HG02981 (cell line): Measurements from ENCODE around the gene GUCA1A.

ENCODE experiments used
- ATAC-seq: cut with Tn5 transposase; IDR thresholded peaks from one replicate; pipeline ENCODE4 v1.9.1; 2021; ENCODE audit warnings: mild to moderate bottlenecking, moderate library complexity; ENCODE audit not compliant: unreplicated experiment

Gene GUCA1A

GRCh38 chr6:42173101-42173500 lies at the start of gene GUCA1A:
GUCA1A (plus strand) TSS chr6:42173364; CDS start chr6:42173614, 250 bp downstream.
- ATAC-seq: no peak

- ATAC-seq: no peak
Measured at GRCh38 chr6:42123379-42124103, 49.6 kb upstream of the GUCA1A start.

- no peak for ATAC-seq
Measured at GRCh38 chr6:42124223-42124836, 48.8 kb upstream of the GUCA1A start.

GRCh38 chr6:42125231-42125630 lies 47.9 kb upstream of the GUCA1A start:
- ATAC-seq: no peak

- ATAC-seq: no peak
Measured at GRCh38 chr6:42125663-42126062, 47.5 kb upstream of the GUCA1A start.

GRCh38 chr6:42128460-42129359 lies 44.5 kb upstream of the GUCA1A start:
- ATAC-seq: no peak

- ATAC-seq: no peak
Measured at GRCh38 chr6:42129360-42129676, 43.8 kb upstream of the GUCA1A start.

GRCh38 chr6:42131531-42131930 lies 41.6 kb upstream of the GUCA1A start:
- no peak for ATAC-seq

- ATAC-seq: no peak
Measured at GRCh38 chr6:42133926-42134325, 39.2 kb upstream of the GUCA1A start.

GRCh38 chr6:42135161-42135560 lies 38.0 kb upstream of the GUCA1A start:
- no peak for ATAC-seq

- no peak for ATAC-seq
Measured at GRCh38 chr6:42135722-42136121, 37.4 kb upstream of the GUCA1A start.

- no peak for ATAC-seq
Measured at GRCh38 chr6:42136508-42137193, 36.5 kb upstream of the GUCA1A start.

GRCh38 chr6:42137194-42137753 lies 35.9 kb upstream of the GUCA1A start:
- no peak for ATAC-seq

- no peak for ATAC-seq
Measured at GRCh38 chr6:42138190-42138589, 35.0 kb upstream of the GUCA1A start.

- no peak for ATAC-seq
Measured at GRCh38 chr6:42138630-42139619, 34.2 kb upstream of the GUCA1A start.

GRCh38 chr6:42140032-42140431 lies 33.1 kb upstream of the GUCA1A start:
- ATAC-seq: no peak

- no peak for ATAC-seq
Measured at GRCh38 chr6:42140756-42141602, 32.2 kb upstream of the GUCA1A start.

GRCh38 chr6:42141603-42142117 lies 31.5 kb upstream of the GUCA1A start:
- ATAC-seq: no peak
